OCI-LY1 (cell line): Measurements from ENCODE around the gene EYA3.

Source experiments
- H2AFZ ChIP-seq: fragments of 200-600 bp; sonication (generic), shearing (Covaris generic); 2 replicates; pipeline ENCODE4 v1.6.0; 2014; ENCODE audit warnings: antibody characterized with exemption, mild to moderate bottlenecking, low read length
- H3F3A ChIP-seq: fragments of 200-600 bp; sonication (generic), shearing (Covaris generic); 2 replicates; pipeline ENCODE4 v1.6.0; 2014; ENCODE audit warnings: mild to moderate bottlenecking, antibody characterized with exemption, low read length, moderate library complexity; ENCODE audit not compliant: insufficient read depth
- H3K27ac ChIP-seq: fragments of 200-600 bp; sonication (generic); 2 replicates; pipeline ENCODE4 v1.5.1; 2014; ENCODE audit warnings: low read length, mixed run types, mild to moderate bottlenecking, low read depth; ENCODE audit not compliant: poor library complexity, severe bottlenecking
- H3K27me3 ChIP-seq: fragments of 200-600 bp; sonication (generic); 2 replicates; pipeline ENCODE4 v1.6.0; 2014; ENCODE audit warnings: antibody characterized with exemption, mild to moderate bottlenecking, low read length, moderate library complexity; ENCODE audit not compliant: insufficient read depth
- H3K36me3 ChIP-seq: fragments of 200-600 bp; sonication (generic); 2 replicates; pipeline ENCODE4 v1.6.1; 2014; ENCODE audit warnings: mild to moderate bottlenecking, antibody characterized with exemption, low read length, moderate library complexity, mixed read lengths; ENCODE audit not compliant: insufficient read depth
- H3K4me1 ChIP-seq: fragments of 200-600 bp; sonication (generic); 2 replicates; pipeline ENCODE4 v1.5.1; 2014; ENCODE audit warnings: mild to moderate bottlenecking, low read length, moderate library complexity; ENCODE audit not compliant: insufficient read depth, severe bottlenecking
- H3K4me2 ChIP-seq: fragments of 200-600 bp; sonication (generic), shearing (Covaris generic); 2 replicates; pipeline ENCODE4 v1.6.1; 2014; ENCODE audit warnings: low read length
- H3K4me3 ChIP-seq: fragments of 200-600 bp; sonication (generic); 2 replicates; pipeline ENCODE4 v1.5.1; 2014; ENCODE audit warnings: low read length, low read depth, mild to moderate bottlenecking, mixed read lengths; ENCODE audit not compliant: poor library complexity, severe bottlenecking
- H3K79me2 ChIP-seq: fragments of 200-600 bp; shearing (Covaris generic); 2 replicates; pipeline ENCODE4 v1.6.1; 2016; ENCODE audit warnings: mixed run types, low read length, mixed read lengths; ENCODE audit not compliant: insufficient read depth
- H3K9ac ChIP-seq: fragments of 200-600 bp; sonication (generic), shearing (Covaris generic); 2 replicates; pipeline ENCODE4 v1.6.1; 2014; ENCODE audit warnings: mild to moderate bottlenecking, low read length, mixed read lengths
- H3K9me2 ChIP-seq: fragments of 200-600 bp; sonication (generic), shearing (Covaris generic); 2 replicates; pipeline ENCODE4 v1.6.1; 2014; ENCODE audit warnings: low read depth, mild to moderate bottlenecking, low read length, mixed read lengths
- H3K9me3 ChIP-seq: fragments of 200-600 bp; shearing (Covaris generic); 2 replicates; pipeline ENCODE4 v1.6.1; 2014; ENCODE audit warnings: low read length, mixed read lengths
- H4K20me1 ChIP-seq: fragments of 200-600 bp; sonication (generic), shearing (Covaris generic); 2 replicates; pipeline ENCODE4 v1.6.0; 2016; ENCODE audit warnings: mild to moderate bottlenecking, low read length; ENCODE audit not compliant: insufficient read depth
- CTCF ChIP-seq: fragments of 200-600 bp; sonication (generic), shearing (Covaris generic); IDR thresholded peaks from 2 replicates; pipeline ENCODE4 v1.5.1; 2017; ENCODE audit warnings: mild to moderate bottlenecking, antibody characterized with exemption, low read length, moderate library complexity, mixed read lengths
- EZH2 ChIP-seq: fragments of 200-600 bp; sonication (generic), shearing (Covaris generic); IDR thresholded peaks from 2 replicates; pipeline ENCODE4 v1.8.0; 2017; ENCODE audit warnings: borderline replicate concordance, mixed run types, mild to moderate bottlenecking, antibody characterized with exemption, low read length, moderate library complexity, mixed read lengths

EYA3 gene

GRCh38 chr1:28046716-28047115 lies 41.7 kb downstream of the EYA3 start:
- Histone ChIP-seq H3F3A (no peaks in the 10 kb centered on the region), H3K27me3 (no peaks in the 10 kb centered on the region), H3K9me3 (no peaks in the 10 kb centered on the region), H3K9ac (no peak overlapping the region), H4K20me1 (no peaks in the 10 kb centered on the region), H3K4me3 (no peak overlapping the region), H3K27ac (no peak overlapping the region), H2AFZ (no peak overlapping the region), H3K4me1 (no peaks in the 10 kb centered on the region), H3K4me2 (no peak overlapping the region), H3K79me2 (no peaks in the 10 kb centered on the region), H3K9me2 (no peaks in the 10 kb centered on the region), H3K36me3 (peaks cover 44% of the 10 kb centered on the region)
- no peak for TF ChIP-seq EZH2
- TF ChIP-seq CTCF = no peak

GRCh38 chr1:28045777-28046176 lies 42.6 kb downstream of the EYA3 start:
- Histone ChIP-seq H3F3A (no peaks in the 10 kb centered on the region), H3K4me3 (no peak overlapping the region), H3K36me3 (peaks cover 39% of the 10 kb centered on the region), H3K9ac (no peak overlapping the region), H3K9me2 (no peaks in the 10 kb centered on the region), H3K27me3 (no peaks in the 10 kb centered on the region), H2AFZ (no peak overlapping the region), H3K27ac (no peak overlapping the region), H3K4me1 (no peaks in the 10 kb centered on the region), H3K4me2 (no peak overlapping the region), H3K9me3 (no peaks in the 10 kb centered on the region), H3K79me2 (no peaks in the 10 kb centered on the region), H4K20me1 (no peaks in the 10 kb centered on the region)
- no peak for TF ChIP-seq CTCF
- no peak for TF ChIP-seq EZH2

- Histone ChIP-seq H3K4me3 (no peak overlapping the region), H3K27ac (no peak overlapping the region), H4K20me1 (no peaks in the 10 kb centered on the region), H3K79me2 (no peaks in the 10 kb centered on the region), H3K4me2 (no peak overlapping the region), H2AFZ (no peak overlapping the region), H3K9me3 (no peaks in the 10 kb centered on the region), H3K9ac (no peak overlapping the region), H3K36me3 (peaks cover 48% of the 10 kb centered on the region), H3K27me3 (no peaks in the 10 kb centered on the region), H3K4me1 (no peaks in the 10 kb centered on the region), H3K9me2 (no peaks in the 10 kb centered on the region), H3F3A (no peaks in the 10 kb centered on the region)
- no peak for TF ChIP-seq EZH2
- TF ChIP-seq CTCF = no peak
Measured at GRCh38 chr1:28044399-28044798, 44.0 kb downstream of the EYA3 start.
